MM.1S (cell line): ENCODE data around the gene CDKN2AIP.

Experiments used
- CTCF ChIP-seq: fragments of 300-600 bp; sonication (generic); IDR thresholded peaks from 2 replicates; pipeline ENCODE4 v1.5.1; 2016; ENCODE audit warnings: antibody characterized with exemption, low read length, mixed read lengths
- EZH2 ChIP-seq: fragments of 300-600 bp; sonication (generic); optimal IDR thresholded peaks from 2 replicates; pipeline ENCODE3; 2017; ENCODE audit warnings: low read depth, mild to moderate bottlenecking, antibody characterized with exemption, low read length, mixed read lengths

DNA sequence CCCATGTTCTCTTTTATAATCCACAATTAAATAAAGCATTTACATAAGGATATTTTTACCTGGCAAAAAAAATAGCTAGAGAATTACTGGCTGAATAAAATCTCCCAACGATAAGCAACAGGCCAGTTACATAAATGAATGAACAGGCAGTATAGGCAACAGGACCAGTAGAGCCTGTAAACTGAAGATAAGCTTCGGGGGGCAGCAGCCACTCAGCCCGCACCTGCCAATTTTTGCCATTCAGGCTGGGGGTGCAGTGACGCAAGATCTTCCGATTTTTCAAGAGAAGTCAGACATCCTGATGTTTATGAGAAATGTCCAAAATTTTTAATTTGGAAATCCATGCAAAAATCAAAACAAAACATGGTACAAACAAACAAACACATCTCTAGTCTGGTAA lies 49.0 kb upstream of the CDKN2AIP start:
- no peak for TF ChIP-seq CTCF
- TF ChIP-seq EZH2 = no peak
